ENCODE measurements around the gene PRR30. TPM values are rescaled to one million over a fixed set of nuclear protein-coding genes. Genes with fewer than 3 reads are reported as not detected.
A peak's percentile ranks its signal among the peaks of the same experiment; 100 is the strongest.
"Not testable (repeated sequence)": the region's sequence is repeated elsewhere in the genome, so short reads cannot be mapped to it uniquely, and the experiment has no call there.

The PRR30 gene
- not detected for total RNA-seq
- long read RNA-seq, donor 1: 0 reads
- long read RNA-seq, donor 2: 0 reads

DNA sequence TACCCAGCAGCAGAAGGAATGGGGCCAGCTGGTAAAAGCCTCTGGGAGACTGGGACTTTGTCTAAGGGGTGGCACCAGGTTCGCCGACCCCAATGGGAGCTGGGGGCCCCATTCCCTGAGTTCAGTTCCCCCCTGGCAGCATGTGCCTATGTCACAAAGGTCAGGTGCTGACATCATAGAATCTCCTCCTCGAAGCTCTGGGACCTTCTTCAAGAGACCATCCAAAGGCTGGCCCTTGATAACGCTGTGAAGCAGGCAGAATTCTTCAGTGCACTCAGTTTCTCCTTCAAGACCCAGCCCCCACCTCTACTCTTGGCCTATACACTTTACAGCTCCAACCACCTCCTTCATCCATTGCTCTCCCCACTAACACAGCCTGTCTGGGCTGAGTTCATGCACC is at the start of gene PRR30:
Gene PRR30, minus strand, starts transcription at position 101 of the 400 bp plus-strand sequence. CDS start 1,081 bp downstream, outside the sequence.
- DNase-seq (ENCODE audit: low spot score): peak; percentile 19
- intact Hi-C loops (cut with DNase I): no loop called here

DNA sequence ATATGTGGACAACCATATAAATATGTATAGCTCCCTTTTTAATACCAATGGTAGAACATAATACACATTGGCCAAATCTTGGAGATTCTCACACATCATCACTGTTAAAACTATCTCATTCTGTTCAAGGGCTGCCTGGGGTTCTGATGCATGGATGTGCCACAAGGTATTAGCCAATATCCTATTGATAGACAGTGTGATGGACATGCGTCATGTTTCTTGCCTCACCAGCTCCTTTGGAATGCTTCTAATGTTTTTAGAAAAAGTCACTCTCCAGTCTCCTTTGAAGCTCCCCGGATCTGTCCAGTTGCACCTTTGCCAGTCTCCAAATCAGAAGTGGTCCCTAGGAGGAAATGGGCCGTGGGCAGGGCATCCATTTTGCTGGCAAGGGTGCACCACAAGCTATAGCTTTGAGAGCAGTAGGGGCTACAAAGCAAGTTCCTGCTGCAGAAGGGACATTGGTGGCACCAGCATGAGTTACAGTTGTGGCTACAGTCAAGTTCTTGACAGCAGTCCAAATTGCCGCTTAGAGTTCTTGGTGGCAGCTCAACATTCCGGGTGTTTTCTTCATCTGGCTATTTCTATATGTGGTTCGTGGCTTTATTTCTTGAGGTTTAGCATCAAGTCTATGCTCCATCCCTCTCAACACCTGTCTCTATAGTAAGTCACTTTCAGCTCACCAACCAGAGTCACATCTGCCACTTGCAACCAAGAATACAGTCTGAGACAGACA is 47.6 kb upstream of the PRR30 start:
- intact Hi-C loops (cut with DNase I): loop anchor here (1.0 to 5.0 kb wide), 2 partner anchors 53 to 54 kb away; partner anchors contain the start of gene PREB (in 1 of the 2)
- no peak for DNase-seq (ENCODE audit: low spot score)

DNA sequence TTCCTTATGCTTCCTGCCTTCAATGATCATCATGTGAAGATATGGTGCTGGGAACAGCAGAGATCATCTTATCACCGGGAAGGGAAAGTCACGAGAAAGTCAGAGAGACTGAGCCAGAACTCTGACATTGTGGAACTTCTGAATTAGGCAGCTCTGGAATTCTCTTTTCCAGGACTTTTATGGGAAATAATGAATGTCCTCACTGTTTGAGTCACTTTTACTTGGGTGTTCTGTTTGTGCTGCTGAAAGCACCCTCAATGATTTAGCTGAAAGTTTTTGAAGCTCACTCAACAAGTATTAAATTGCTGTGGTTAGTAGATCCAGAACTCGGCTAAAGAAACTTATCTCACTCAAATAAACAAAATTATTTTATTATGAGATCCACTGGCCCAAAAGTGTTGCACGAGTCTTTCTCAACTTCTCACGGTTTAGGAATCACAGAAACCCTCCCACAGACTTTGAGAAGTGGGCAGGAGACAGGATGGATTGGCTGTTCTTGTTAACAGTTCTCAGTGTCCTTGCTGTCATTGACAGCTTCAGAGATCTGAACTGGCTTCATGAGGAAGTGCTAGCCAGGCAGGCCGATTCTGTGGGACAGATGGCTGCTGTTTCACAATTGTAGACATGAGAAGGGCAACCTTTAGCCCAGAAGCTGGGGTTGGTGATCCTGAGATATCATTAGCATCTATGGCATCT is 46.3 kb upstream of the PRR30 start:
- no peak for DNase-seq (ENCODE audit: low spot score)
- intact Hi-C loops (cut with DNase I): loop anchor here in 1 of 2 donors (5.0 kb wide), 1 partner anchor 53 kb away; the partner anchor contains the start of gene PREB

GRCh38 chr2:27184115-27184514 is 44.9 kb upstream of the PRR30 start:
- intact Hi-C loops (cut with DNase I): no loop called here
- no peak for DNase-seq (ENCODE audit: low spot score)

GRCh38 chr2:27182346-27182745 is 43.1 kb upstream of the PRR30 start:
- DNase-seq (ENCODE audit: low spot score): no peak

DNA sequence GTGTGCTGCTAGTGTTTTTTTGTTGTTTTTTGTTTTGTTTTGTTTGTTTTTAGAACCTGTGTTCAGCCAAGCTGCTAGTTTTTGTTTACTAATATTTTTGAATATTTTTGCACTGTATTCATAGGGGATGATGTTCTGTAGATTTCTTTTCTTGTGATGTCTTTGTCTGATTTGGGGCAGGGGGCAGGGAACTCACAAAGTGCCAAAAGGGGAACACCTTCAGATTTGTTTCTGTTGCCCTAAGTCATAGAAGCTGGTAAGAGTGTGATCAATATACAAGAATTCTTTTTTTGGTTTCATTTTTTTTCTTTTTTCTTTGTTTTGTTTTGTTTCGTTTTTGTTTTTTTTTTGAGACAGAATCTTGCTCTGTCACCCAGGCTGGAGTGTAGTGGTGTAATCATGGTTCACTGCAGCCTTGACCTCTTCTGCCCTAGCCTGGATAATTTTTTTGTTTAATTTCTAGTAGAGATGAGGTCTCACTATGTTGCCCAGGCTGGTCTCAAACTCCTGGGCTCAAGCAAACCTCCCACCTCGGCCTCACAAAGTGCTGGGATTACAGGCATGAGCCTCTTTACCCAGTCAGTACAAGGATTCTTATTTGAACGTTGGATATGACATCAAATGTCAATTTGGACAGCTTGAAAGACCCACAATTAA is 40.3 kb upstream of the PRR30 start:
- intact Hi-C loops (cut with DNase I): no loop called here

More at GRCh38 chr2:27182346-27182745, 43.1 kb upstream of the PRR30 start:
- intact Hi-C loops (cut with DNase I): no loop called here

DNA sequence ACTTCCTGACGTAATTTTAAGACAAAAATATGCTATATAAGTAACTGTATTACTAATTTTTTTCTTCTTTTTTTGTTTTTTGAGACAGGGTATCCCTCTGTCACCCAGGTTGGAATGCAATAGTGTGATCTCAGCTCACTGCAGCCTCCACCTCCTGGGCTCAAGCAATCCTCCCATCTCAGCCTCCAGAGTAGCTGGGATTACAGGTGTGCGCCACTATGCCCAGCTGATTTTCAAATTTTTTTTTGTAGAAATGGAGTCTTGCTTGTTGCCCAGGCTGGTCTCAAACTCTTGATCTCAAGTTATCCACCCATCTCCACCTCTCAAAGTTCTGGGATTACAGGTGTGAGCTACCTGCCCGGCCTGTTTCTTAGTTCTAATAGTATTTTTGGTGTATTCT is 39.3 kb upstream of the PRR30 start:
- DNase-seq (ENCODE audit: low spot score): no peak
- intact Hi-C loops (cut with DNase I): no loop called here

More for the DNA sequence above, 40.3 kb upstream of the PRR30 start:
- no peak for DNase-seq (ENCODE audit: low spot score)

GRCh38 chr2:27177441-27178351 is 38.5 kb upstream of the PRR30 start:
- intact Hi-C loops (cut with DNase I): no loop called here
- no peak for DNase-seq (ENCODE audit: low spot score)

DNA sequence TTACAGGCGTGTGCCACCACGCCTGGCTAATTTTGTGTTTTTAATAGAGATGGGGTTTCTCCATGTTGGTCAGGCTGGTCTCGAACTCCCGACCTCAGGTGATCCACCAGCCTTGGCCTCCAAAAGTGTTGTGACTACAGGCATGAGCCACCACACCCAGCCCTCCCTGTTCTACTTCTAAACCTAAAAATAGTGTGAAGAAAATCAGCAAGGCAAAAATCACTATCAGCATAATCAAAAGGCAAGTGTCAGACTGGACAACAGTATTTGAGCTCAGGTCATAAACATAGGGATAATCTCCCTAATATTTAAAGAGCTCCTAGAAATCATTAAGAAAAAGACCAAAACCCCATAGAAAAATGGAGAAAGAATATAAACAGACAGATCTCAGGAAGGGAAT is 36.6 kb upstream of the PRR30 start:
- intact Hi-C loops (cut with DNase I); DNase-seq (ENCODE audit: low spot score): not testable (repeated sequence)

GRCh38 chr2:27175330-27175729 is 36.1 kb upstream of the PRR30 start:
- DNase-seq (ENCODE audit: low spot score): no peak
- intact Hi-C loops (cut with DNase I): no loop called here

- intact Hi-C loops (cut with DNase I): no loop called here
- DNase-seq (ENCODE audit: low spot score): no peak
Measured at GRCh38 chr2:27174638-27175037, 35.4 kb upstream of the PRR30 start.

- no peak for DNase-seq (ENCODE audit: low spot score)
- intact Hi-C loops (cut with DNase I): no loop called here
Measured at GRCh38 chr2:27171351-27171848, 32.2 kb upstream of the PRR30 start.

- intact Hi-C loops (cut with DNase I): no loop called here
Measured at GRCh38 chr2:27170581-27171337, 31.5 kb upstream of the PRR30 start.

GRCh38 chr2:27164960-27165763 is 26.0 kb upstream of the PRR30 start:
- intact Hi-C loops (cut with DNase I): no loop called here
- no peak for DNase-seq (ENCODE audit: low spot score)

More at GRCh38 chr2:27170581-27171337, 31.5 kb upstream of the PRR30 start:
- no peak for DNase-seq (ENCODE audit: low spot score)

GRCh38 chr2:27162151-27163121 is 23.2 kb upstream of the PRR30 start:
- intact Hi-C loops (cut with DNase I): no loop called here
- no peak for DNase-seq (ENCODE audit: low spot score)

- intact Hi-C loops (cut with DNase I): no loop called here
- DNase-seq (ENCODE audit: low spot score): no peak
Measured at GRCh38 chr2:27160191-27160590, 21.0 kb upstream of the PRR30 start.

Measured in posterior vena cava (tissue), 2 donors.